Astrocyte (in vitro differentiated cells and primary cell): Measurements from ENCODE around the gene SDHB. TPM values are rescaled to one million over a fixed set of nuclear protein-coding genes. Genes with fewer than 3 reads are reported as not detected.
A peak's percentile ranks its signal among the peaks of the same experiment; 100 is the strongest.

Experiments
- DNase-seq: peaks from one replicate; pipeline ENCODE4 v3.0.0-alpha.2; 2010; ENCODE audit warnings: low read depth
- FAIRE-seq: peaks from 2 replicates; lab custom pipeline; 2011; peaks lifted over from hg19 to GRCh38; lab: Jason Lieb, UNC
- H2AFZ ChIP-seq: 2 replicates; pipeline ENCODE4 v1.6.0; 2012; ENCODE audit warnings: low read depth, low read length, inconsistent platforms
- H3K27ac ChIP-seq: 2 replicates; pipeline ENCODE4 v1.5.1; 2011; ENCODE audit warnings: low read depth, low read length, inconsistent platforms
- H3K27me3 ChIP-seq: 2 replicates; pipeline ENCODE4 v1.6.0; 2011; ENCODE audit warnings: low read length, inconsistent platforms; ENCODE audit not compliant: insufficient read depth
- H3K36me3 ChIP-seq: 2 replicates; pipeline ENCODE4 v1.5.1; 2011; ENCODE audit warnings: low read length, inconsistent platforms; ENCODE audit not compliant: insufficient read depth
- H3K4me1 ChIP-seq: 2 replicates; pipeline ENCODE4 v1.5.1; 2011; ENCODE audit warnings: low read length, inconsistent platforms; ENCODE audit not compliant: insufficient read depth
- H3K4me2 ChIP-seq: 2 replicates; pipeline ENCODE4 v1.6.0; 2012; ENCODE audit warnings: low read length, inconsistent platforms
- H3K4me3 ChIP-seq: 2 replicates; pipeline ENCODE4 v1.5.1; 2011; ENCODE audit warnings: low read depth, mild to moderate bottlenecking, low read length, inconsistent platforms; ENCODE audit not compliant: insufficient read depth
- H3K79me2 ChIP-seq: 2 replicates; pipeline ENCODE4 v1.6.0; 2012; ENCODE audit warnings: mild to moderate bottlenecking, low read length, inconsistent platforms; ENCODE audit not compliant: insufficient read depth
- H3K9ac ChIP-seq: 2 replicates; pipeline ENCODE4 v1.6.0; 2012; ENCODE audit warnings: mild to moderate bottlenecking, low read length, inconsistent platforms
- H3K9me3 ChIP-seq: 2 replicates; pipeline ENCODE4 v1.5.1; 2012; ENCODE audit warnings: low read depth, mild to moderate bottlenecking, low read length, inconsistent platforms; ENCODE audit not compliant: insufficient read depth
- H4K20me1 ChIP-seq: 2 replicates; pipeline ENCODE4 v1.6.0; 2012; ENCODE audit warnings: low read length, inconsistent platforms; ENCODE audit not compliant: insufficient read depth
- H3K27ac Mint-ChIP-seq: one replicate; pipeline ENCODE4 v1.8.0; 2021; ENCODE audit warnings: mild to moderate bottlenecking, mixed read lengths; ENCODE audit not compliant: unreplicated experiment
- H3K27me3 Mint-ChIP-seq: one replicate; pipeline ENCODE4 v1.8.0; 2021; ENCODE audit warnings: low read depth, mixed read lengths; ENCODE audit not compliant: unreplicated experiment
- H3K36me3 Mint-ChIP-seq: one replicate; pipeline ENCODE4 v1.8.0; 2021; ENCODE audit warnings: low read depth, mixed read lengths; ENCODE audit not compliant: unreplicated experiment
- H3K4me1 Mint-ChIP-seq: one replicate; pipeline ENCODE4 v1.8.0; 2021; ENCODE audit warnings: low read depth, mixed read lengths; ENCODE audit not compliant: unreplicated experiment
- H3K4me3 Mint-ChIP-seq: one replicate; pipeline ENCODE4 v1.8.0; 2021; ENCODE audit warnings: mild to moderate bottlenecking, moderate library complexity, mixed read lengths; ENCODE audit not compliant: unreplicated experiment
- H3K9me3 Mint-ChIP-seq: one replicate; pipeline ENCODE4 v1.8.0; 2021; ENCODE audit warnings: mild to moderate bottlenecking, mixed read lengths; ENCODE audit not compliant: unreplicated experiment
- CTCF ChIP-seq: IDR thresholded peaks from 2 replicates; pipeline ENCODE4 v1.5.1; 2011; ENCODE audit warnings: low read depth, mild to moderate bottlenecking, inconsistent platforms, low read length, moderate library complexity; ENCODE audit not compliant: insufficient read depth
- EZH2 ChIP-seq: IDR thresholded peaks from 2 replicates; pipeline ENCODE4 v1.6.1; 2012; ENCODE audit warnings: mild to moderate bottlenecking, low read length, inconsistent platforms; ENCODE audit not compliant: insufficient read depth
- total RNA-seq: library from RNA; stranded (reverse); gene quantifications from 2 replicates; pipeline ENCODE4 v1.2.1, GENCODE V29; 2021

SDHB gene
- total RNA-seq, 1 donor from 2014 or later = 84.9 TPM

GRCh38 chr1:17023102-17023501 is 30.7 kb downstream of the SDHB start:
- peaks cover 11% of the 10 kb centered on the region for H4K20me1 ChIP-seq
- no peaks in the 10 kb centered on the region for H3K27me3 Mint-ChIP-seq
- FAIRE-seq (no peak), DNase-seq (no peak)
- no peak overlapping the region for H3K4me2 ChIP-seq
- no peak overlapping the region for H3K27ac ChIP-seq
- no peak for TF ChIP-seq CTCF
- no peak for TF ChIP-seq EZH2
- H3K79me2 ChIP-seq = no peaks in the 10 kb centered on the region
- H3K9me3 Mint-ChIP-seq = no peaks in the 10 kb centered on the region
- no peaks in the 10 kb centered on the region for H3K27me3 ChIP-seq
- H3K36me3 ChIP-seq = peaks cover 60% of the 10 kb centered on the region
- peaks cover 4% of the 10 kb centered on the region for H3K4me1 Mint-ChIP-seq
- H3K27ac Mint-ChIP-seq = no peak overlapping the region
- peaks cover 29% of the 10 kb centered on the region for H3K36me3 Mint-ChIP-seq
- no peak overlapping the region for H3K4me3 Mint-ChIP-seq
- H3K9me3 ChIP-seq = no peaks in the 10 kb centered on the region
- H3K4me3 ChIP-seq = no peak overlapping the region
- no peaks in the 10 kb centered on the region for H3K4me1 ChIP-seq
- H3K9ac ChIP-seq = no peak overlapping the region
- H2AFZ ChIP-seq = no peak overlapping the region

DNA sequence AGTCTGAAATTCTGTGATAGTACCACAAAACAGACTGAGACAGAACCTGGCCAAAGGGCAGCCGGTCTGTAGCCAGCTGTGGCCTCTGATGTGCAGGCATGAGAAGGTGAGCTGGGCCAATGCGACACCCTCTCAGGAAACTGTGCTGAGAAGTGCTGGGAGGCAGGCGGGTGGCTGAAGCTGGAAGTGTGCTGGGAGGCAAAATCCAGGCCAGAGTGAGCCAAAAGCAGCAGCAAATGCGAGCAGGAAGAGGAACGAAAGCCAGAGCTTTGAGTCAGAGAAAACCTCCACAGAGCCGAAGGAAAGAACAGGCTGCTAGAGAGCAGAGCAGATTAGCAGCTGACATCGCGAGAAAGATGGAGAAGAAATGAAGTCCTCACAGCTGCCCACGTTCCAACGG is 31.9 kb downstream of the SDHB start:
- no peak for DNase-seq
- H3K36me3 ChIP-seq = peaks cover 48% of the 10 kb centered on the region
- no peak overlapping the region for H3K4me3 Mint-ChIP-seq
- H3K9me3 Mint-ChIP-seq = no peaks in the 10 kb centered on the region
- FAIRE-seq = no peak
- H3K4me1 ChIP-seq = no peaks in the 10 kb centered on the region
- H3K27me3 Mint-ChIP-seq = no peaks in the 10 kb centered on the region
- H3K4me1 Mint-ChIP-seq = peaks cover 4% of the 10 kb centered on the region
- no peaks in the 10 kb centered on the region for H3K27me3 ChIP-seq
- no peaks in the 10 kb centered on the region for H3K79me2 ChIP-seq
- TF ChIP-seq EZH2 (no peak), CTCF (no peak)
- H2AFZ ChIP-seq = no peak overlapping the region
- no peak overlapping the region for H3K4me2 ChIP-seq
- H3K4me3 ChIP-seq = no peak overlapping the region
- H3K27ac ChIP-seq = no peak overlapping the region
- peaks cover 11% of the 10 kb centered on the region for H4K20me1 ChIP-seq
- H3K27ac Mint-ChIP-seq = peak overlapping the region; percentile 34
- H3K36me3 Mint-ChIP-seq = peaks cover 23% of the 10 kb centered on the region
- H3K9me3 ChIP-seq = no peaks in the 10 kb centered on the region
- H3K9ac ChIP-seq = no peak overlapping the region

DNA sequence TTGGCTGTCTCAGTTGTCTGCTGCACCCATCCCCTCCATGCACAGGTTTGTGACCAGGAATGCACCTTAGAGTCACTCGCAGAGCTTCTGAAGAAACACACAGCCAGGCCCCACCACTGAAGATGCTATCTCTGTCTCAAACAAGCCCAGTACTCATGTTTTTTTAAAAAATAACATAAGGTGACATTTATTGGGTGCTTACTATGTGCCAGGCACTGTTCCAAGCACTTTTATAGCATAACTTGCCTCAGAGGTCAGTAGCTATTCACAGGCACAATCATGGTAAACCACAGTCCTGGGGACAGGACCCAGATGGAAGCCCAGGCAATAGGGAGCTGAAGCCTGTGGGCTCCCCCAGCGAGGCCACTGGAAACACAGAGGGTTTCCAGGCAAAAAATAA is 33.3 kb downstream of the SDHB start:
- Histone ChIP-seq H3K4me3 (no peak overlapping the region), H3K9me3 (no peaks in the 10 kb centered on the region), H3K79me2 (no peaks in the 10 kb centered on the region), H3K36me3 (peaks cover 44% of the 10 kb centered on the region), H3K4me1 (peaks cover 8% of the 10 kb centered on the region), H3K27ac (no peak overlapping the region), H2AFZ (no peak overlapping the region), H4K20me1 (peaks cover 11% of the 10 kb centered on the region), H3K9ac (no peak overlapping the region), H3K27me3 (no peaks in the 10 kb centered on the region), H3K4me2 (no peak overlapping the region)
- Mint-ChIP-seq H3K36me3 (peaks cover 22% of the 10 kb centered on the region), H3K4me1 (peaks cover 11% of the 10 kb centered on the region), H3K27me3 (no peaks in the 10 kb centered on the region), H3K27ac (no peak overlapping the region), H3K9me3 (no peaks in the 10 kb centered on the region), H3K4me3 (no peak overlapping the region)
- no peak for FAIRE-seq
- DNase-seq = no peak
- TF ChIP-seq EZH2 (no peak), CTCF (no peak)
